Naive thymus-derived CD4-positive, alpha-beta T cell (primary cell): ENCODE results near the gene VPS13D. TPM values are rescaled to one million over a fixed set of nuclear protein-coding genes. Genes with fewer than 3 reads are reported as not detected.
A peak's percentile ranks its signal among the peaks of the same experiment; 100 is the strongest.
"Not testable (repeated sequence)": the region's sequence is repeated elsewhere in the genome, so short reads cannot be mapped to it uniquely, and the experiment has no call there.

Source experiments
- ATAC-seq: fragments of 150-1000 bp; cut with Tn5 transposase; 2 replicates; pipeline ENCODE4 v1.10.0; 2021; ENCODE audit warnings: mild to moderate bottlenecking, moderate library complexity
- CTCF ChIA-PET: fragments of 350-600 bp; sonication (Branson Sonifier 250); formaldehyde crosslinking; loops from one replicate; lab custom pipeline; 2021; ENCODE audit warnings: antibody characterized with exemption; lab: Charles Lee
- POLR2A ChIA-PET: fragments of 350-600 bp; sonication (Branson Sonifier 250); formaldehyde crosslinking; loops from one replicate; lab custom pipeline; 2021; ENCODE audit warnings: antibody characterized with exemption, inconsistent platforms; lab: Charles Lee
- DNase-seq, 9 donors: peaks; one replicate each; pipeline versions ENCODE4 v3.0.0 to v3.0.0-alpha.2; 2020 to 2022; ENCODE audit warnings: mixed read lengths in 1 of 9
- H3K27ac ChIP-seq: one replicate; pipeline ENCODE4 v1.7.0; 2013; ENCODE audit warnings: mild to moderate bottlenecking, low read depth, low read length, moderate library complexity
- H3K27me3 ChIP-seq, 2 donors: one replicate each; pipeline ENCODE4 v1.7.0; 2013; ENCODE audit warnings: low read length in 2 of 2, mild to moderate bottlenecking in 2 of 2, moderate library complexity in 2 of 2; ENCODE audit not compliant: control insufficient read depth in 2 of 2, insufficient read depth in 2 of 2
- H3K36me3 ChIP-seq, 3 experiments: 1 replicate in 2 of 3; 2 replicates in 1 of 3; pipeline ENCODE4 v1.7.0; 2013; ENCODE audit warnings: low read length in 3 of 3, mild to moderate bottlenecking in 3 of 3, moderate library complexity in 1 of 3; ENCODE audit not compliant: insufficient read depth in 3 of 3, control insufficient read depth in 2 of 3
- H3K4me1 ChIP-seq, 2 donors: one replicate each; pipeline ENCODE4 v1.7.0; 2013; ENCODE audit warnings: low read length in 2 of 2, mild to moderate bottlenecking in 2 of 2, moderate library complexity in 1 of 2; ENCODE audit not compliant: control insufficient read depth in 2 of 2, insufficient read depth in 2 of 2
- H3K4me3 ChIP-seq: 2 replicates; pipeline ENCODE4 v1.7.0; 2013; ENCODE audit warnings: mild to moderate bottlenecking, low read length
- H3K9me3 ChIP-seq, 3 experiments: 1 replicate in 2 of 3; 2 replicates in 1 of 3; pipeline ENCODE4 v1.7.0; 2013; ENCODE audit warnings: low read length in 3 of 3; ENCODE audit not compliant: control insufficient read depth in 2 of 3
- H3K27ac Mint-ChIP-seq, 9 donors: one replicate each; pipeline ENCODE4 v1.8.0; 2020 to 2022; ENCODE audit warnings: mixed read lengths in 9 of 9, mild to moderate bottlenecking in 8 of 9, moderate library complexity in 5 of 9, inconsistent platforms in 2 of 9
- H3K27me3 Mint-ChIP-seq, 5 donors: one replicate each; pipeline ENCODE4 v1.8.0; 2021 to 2022; ENCODE audit warnings: mixed read lengths in 5 of 5, mild to moderate bottlenecking in 1 of 5
- H3K36me3 Mint-ChIP-seq, 5 donors: one replicate each; pipeline ENCODE4 v1.8.0; 2020 to 2022; ENCODE audit warnings: mixed read lengths in 5 of 5, mild to moderate bottlenecking in 3 of 5, inconsistent platforms in 1 of 5
- H3K4me1 Mint-ChIP-seq, 7 donors: one replicate each; pipeline ENCODE4 v1.8.0; 2020 to 2022; ENCODE audit warnings: mixed read lengths in 7 of 7, mild to moderate bottlenecking in 3 of 7, inconsistent platforms in 1 of 7
- H3K4me3 Mint-ChIP-seq, 10 donors: one replicate each; pipeline ENCODE4 v1.8.0; 2020 to 2022; ENCODE audit warnings: mild to moderate bottlenecking in 10 of 10, mixed read lengths in 10 of 10, moderate library complexity in 6 of 10, inconsistent platforms in 2 of 10
- H3K9me3 Mint-ChIP-seq, 11 donors: one replicate each; pipeline ENCODE4 v1.8.0; 2020 to 2022; ENCODE audit warnings: mixed read lengths in 11 of 11, mild to moderate bottlenecking in 4 of 11, inconsistent platforms in 1 of 11, moderate library complexity in 1 of 11
- intact Hi-C, 2 donors: fragments of 100-400 bp; cut with micrococcal nuclease; formaldehyde crosslinking; loops; one replicate each; pipeline ENCODE4 v1.15.1; 2023
- polyA plus RNA-seq, 2 donors: library from polyadenylated mRNA; unstranded; fragments of 300-500 nt; fragmentation: Illumina TruSeq; gene quantifications; one replicate each; pipeline ENCODE4 v1.2.3, GENCODE V29; 2021
- total RNA-seq, 6 experiments: library from RNA in 5 of 6; stranded (reverse) in 5 of 6; gene quantifications; 1 replicate in 5 of 6; 2 replicates in 1 of 6; pipeline ENCODE4 v1.2.3 and lab custom pipeline; 2021 to 2026

The VPS13D gene
- total and polyA plus RNA-seq, 7 experiments from 2014 or later = 6.5 to 94.4 (median 73.2) TPM

GRCh38 chr1:12538536-12538935 is 308.7 kb downstream of the VPS13D start:
- POLR2A ChIA-PET = interaction anchor here (0.7 kb wide), 1 partner anchor 90 kb away, joined by 3 read pairs; no protein-coding TSS in a partner anchor
- CTCF ChIA-PET, H3K4me1 Mint-ChIP-seq, intact Hi-C loops, H3K9me3 ChIP-seq, H3K4me3 ChIP-seq, DNase-seq, H3K4me1 ChIP-seq, H3K27me3 Mint-ChIP-seq, H3K27me3 ChIP-seq, H3K27ac ChIP-seq, H3K36me3 ChIP-seq, H3K4me3 Mint-ChIP-seq, H3K27ac Mint-ChIP-seq, ATAC-seq: not testable (repeated sequence)
- peaks cover 15 to 39% (median 36%) of the 10 kb centered on the region in 5 donors for H3K36me3 Mint-ChIP-seq
- H3K9me3 Mint-ChIP-seq = peaks cover 8 to 25% (median 16%) of the 10 kb centered on the region in 11 donors

GRCh38 chr1:12539320-12539704 is 309.5 kb downstream of the VPS13D start:
- CTCF ChIA-PET = no interaction called here
- intact Hi-C loops = no loop called here
- ATAC-seq = no peak

GRCh38 chr1:12539705-12540579 is 310.1 kb downstream of the VPS13D start:
- Histone ChIP-seq H3K4me1 (no peaks in the 10 kb centered on the region), H3K27ac (no peak overlapping the region), H3K27me3 (no peaks in the 10 kb centered on the region), H3K36me3 (peaks cover 0 to 10% (median 0%) of the 10 kb centered on the region in 3 experiments), H3K9me3 (no peaks in the 10 kb centered on the region), H3K4me3 (no peak overlapping the region)
- Mint-ChIP-seq H3K27me3 (peaks cover 0 to 12% (median 0%) of the 10 kb centered on the region in 5 donors), H3K4me1 (peaks cover 0 to 4% (median 0%) of the 10 kb centered on the region in 7 donors), H3K4me3 (no peak overlapping the region), H3K27ac (no peak overlapping the region), H3K9me3 (peaks cover 8 to 25% (median 16%) of the 10 kb centered on the region in 11 donors), H3K36me3 (peaks cover 15 to 35% (median 32%) of the 10 kb centered on the region in 5 donors)
- ChIA-PET POLR2A (no interaction called here), CTCF (no interaction called here)
- intact Hi-C loops = no loop called here
- DNase-seq (no peak), ATAC-seq (no peak)

More at GRCh38 chr1:12539320-12539704, 309.5 kb downstream of the VPS13D start:
- peaks cover 0 to 4% (median 0%) of the 10 kb centered on the region in 7 donors for H3K4me1 Mint-ChIP-seq
- no peaks in the 10 kb centered on the region for H3K27me3 ChIP-seq
- peaks cover 8 to 25% (median 16%) of the 10 kb centered on the region in 11 donors for H3K9me3 Mint-ChIP-seq
- H3K36me3 ChIP-seq = peaks cover 0 to 10% (median 0%) of the 10 kb centered on the region in 3 experiments
- H3K27ac ChIP-seq = no peak overlapping the region
- no peak overlapping the region for H3K27ac Mint-ChIP-seq
- no peak overlapping the region for H3K4me3 ChIP-seq
- no peak overlapping the region for H3K4me3 Mint-ChIP-seq
- no peaks in the 10 kb centered on the region for H3K9me3 ChIP-seq
- POLR2A ChIA-PET = no interaction called here
- H3K36me3 Mint-ChIP-seq = peaks cover 15 to 35% (median 32%) of the 10 kb centered on the region in 5 donors
- no peaks in the 10 kb centered on the region for H3K4me1 ChIP-seq
- H3K27me3 Mint-ChIP-seq = peaks cover 0 to 9% (median 0%) of the 10 kb centered on the region in 5 donors
- no peak for DNase-seq

GRCh38 chr1:12540580-12541273 is 310.9 kb downstream of the VPS13D start:
- Mint-ChIP-seq H3K27me3 (peaks cover 0 to 12% (median 0%) of the 10 kb centered on the region in 5 donors), H3K36me3 (peaks cover 10 to 27% (median 26%) of the 10 kb centered on the region in 5 donors), H3K4me1 (peaks cover 0 to 4% (median 0%) of the 10 kb centered on the region in 7 donors), H3K27ac (no peak overlapping the region), H3K4me3 (no peak overlapping the region), H3K9me3 (peaks cover 5 to 20% (median 13%) of the 10 kb centered on the region in 11 donors)
- DNase-seq = no peak
- ChIA-PET POLR2A (no interaction called here), CTCF (no interaction called here)
- Histone ChIP-seq H3K36me3 (peaks cover 0 to 9% (median 0%) of the 10 kb centered on the region in 3 experiments), H3K4me1 (no peaks in the 10 kb centered on the region), H3K27me3 (no peaks in the 10 kb centered on the region), H3K4me3 (no peak overlapping the region), H3K9me3 (no peaks in the 10 kb centered on the region), H3K27ac (no peak overlapping the region)
- no peak for ATAC-seq
- intact Hi-C loops = no loop called here

GRCh38 chr1:12541274-12542137 is 311.7 kb downstream of the VPS13D start:
- no peaks in the 10 kb centered on the region for H3K9me3 ChIP-seq
- H3K27me3 Mint-ChIP-seq = peaks cover 0 to 12% (median 0%) of the 10 kb centered on the region in 5 donors
- ATAC-seq = no peak
- peaks cover 8 to 20% (median 18%) of the 10 kb centered on the region in 5 donors for H3K36me3 Mint-ChIP-seq
- H3K4me3 Mint-ChIP-seq = no peak overlapping the region
- H3K9me3 Mint-ChIP-seq = peaks cover 5 to 13% (median 8%) of the 10 kb centered on the region in 11 donors
- POLR2A ChIA-PET = interaction anchor here (0.6 kb wide), 1 partner anchor 87 kb away, joined by 3 read pairs; no protein-coding TSS in a partner anchor
- peaks cover 0 to 3% (median 0%) of the 10 kb centered on the region in 7 donors for H3K4me1 Mint-ChIP-seq
- peaks cover 0 to under 1% (median 0%) of the 10 kb centered on the region in 3 experiments for H3K36me3 ChIP-seq
- no peaks in the 10 kb centered on the region for H3K27me3 ChIP-seq
- DNase-seq = no peak
- H3K4me1 ChIP-seq = no peaks in the 10 kb centered on the region
- intact Hi-C loops = no loop called here
- H3K27ac Mint-ChIP-seq = peak overlapping the region in 1 of 9 donors; percentile 73
- CTCF ChIA-PET = no interaction called here
- no peak overlapping the region for H3K4me3 ChIP-seq
- no peak overlapping the region for H3K27ac ChIP-seq

GRCh38 chr1:12542138-12542465 is 312.3 kb downstream of the VPS13D start:
- no peaks in the 10 kb centered on the region for H3K9me3 ChIP-seq
- Mint-ChIP-seq H3K36me3 (peaks cover 5 to 14% (median 12%) of the 10 kb centered on the region in 5 donors), H3K4me1 (peaks cover 0 to 3% (median 0%) of the 10 kb centered on the region in 7 donors), H3K9me3 (peaks cover 1 to 7% (median 6%) of the 10 kb centered on the region in 11 donors), H3K4me3 (no peak overlapping the region), H3K27ac (peak overlapping the region in 1 of 9 donors; percentile 73), H3K27me3 (peaks cover 0 to 12% (median 0%) of the 10 kb centered on the region in 5 donors)
- ChIA-PET CTCF (no interaction called here), POLR2A (interaction anchor here (0.6 kb wide), 1 partner anchor 88 kb away, joined by 3 read pairs; no protein-coding TSS in a partner anchor)
- intact Hi-C loops = no loop called here
- no peaks in the 10 kb centered on the region for H3K36me3 ChIP-seq
- no peak overlapping the region for H3K4me3 ChIP-seq
- DNase-seq (no peak), ATAC-seq (no peak)
- no peaks in the 10 kb centered on the region for H3K27me3 ChIP-seq
- no peaks in the 10 kb centered on the region for H3K4me1 ChIP-seq
- H3K27ac ChIP-seq = no peak overlapping the region
